GM19324 (cell line): ENCODE measurements around the gene DPAGT1.
A peak's percentile ranks its signal among the peaks of the same experiment; 100 is the strongest.
"Not testable (repeated sequence)": the region's sequence is repeated elsewhere in the genome, so short reads cannot be mapped to it uniquely, and the experiment has no call there.

ENCODE experiments used
- ATAC-seq: cut with Tn5 transposase; IDR thresholded peaks from one replicate; pipeline ENCODE4 v1.9.1; 2021; ENCODE audit warnings: mild to moderate bottlenecking, moderate library complexity; ENCODE audit not compliant: unreplicated experiment, low FRiP score

Gene DPAGT1

GRCh38 chr11:119062779-119063178 lies 38.9 kb downstream of the DPAGT1 start:
- ATAC-seq = no peak

GRCh38 chr11:119061256-119061655 lies 40.4 kb downstream of the DPAGT1 start:
- ATAC-seq = no peak

DNA sequence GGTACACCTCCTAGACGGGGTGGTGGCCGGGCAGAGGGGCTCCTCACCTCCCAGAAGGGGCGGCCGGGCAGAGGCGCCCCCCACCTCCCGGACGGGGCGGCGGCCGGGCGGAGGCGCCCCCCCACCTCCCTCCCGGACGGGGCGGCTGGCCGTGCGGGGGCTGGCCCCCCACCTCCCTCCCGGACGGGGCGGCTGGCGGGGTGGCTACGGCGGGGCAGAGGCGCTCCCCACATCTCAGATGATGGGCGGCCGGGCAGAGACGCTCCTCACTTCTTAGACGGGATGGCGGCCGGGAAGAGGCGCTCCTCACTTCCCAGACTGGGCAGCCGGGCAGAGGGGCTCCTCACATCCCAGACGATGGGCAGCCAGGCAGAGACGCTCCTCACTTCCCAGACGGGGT lies 42.5 kb downstream of the DPAGT1 start:
- not testable (repeated sequence) for ATAC-seq

DNA sequence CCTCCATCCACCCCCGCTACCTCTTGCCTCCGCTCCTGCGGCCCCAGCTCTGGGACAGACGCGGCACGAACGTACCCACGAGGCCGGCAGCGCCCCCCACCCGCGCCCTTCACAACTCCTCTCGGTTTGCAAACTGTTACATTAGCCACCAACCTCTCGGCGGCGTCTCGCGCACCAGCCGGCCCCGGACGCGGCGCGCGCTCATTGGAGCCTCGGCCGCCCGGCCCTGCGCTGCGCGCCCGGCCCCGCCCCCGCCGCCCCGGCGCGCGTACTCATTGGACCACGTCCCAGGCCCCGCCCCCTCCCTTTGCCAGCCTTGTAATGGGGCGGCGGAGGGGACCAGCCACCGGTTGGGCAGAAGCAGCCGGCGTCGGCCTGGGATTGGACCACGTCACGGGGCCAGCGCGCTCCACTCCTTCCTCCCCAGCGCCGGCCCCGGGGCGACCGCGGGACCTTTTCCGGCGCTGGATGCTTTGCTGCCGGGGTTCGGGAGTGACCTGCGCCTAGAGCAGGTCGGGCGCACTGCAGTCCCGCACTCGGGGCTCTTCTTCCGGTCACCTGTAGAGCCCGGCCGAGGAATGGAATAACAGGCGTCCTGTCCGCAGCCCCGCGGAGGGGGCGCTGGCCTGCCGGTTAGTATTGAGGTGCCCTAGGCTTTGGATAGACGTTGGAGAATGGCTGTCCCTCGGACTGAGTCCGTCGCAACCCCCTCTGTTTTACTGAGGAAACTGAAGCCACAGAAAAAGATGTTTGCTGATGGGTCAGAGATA lies 44.5 kb downstream of the DPAGT1 start, which contains the start of gene HYOU1:
TSS of gene HYOU1 (minus strand) at position 206 of the 770 bp plus-strand sequence. CDS start 1,045 bp downstream, outside the sequence.
- ATAC-seq = peak; percentile 96

DNA sequence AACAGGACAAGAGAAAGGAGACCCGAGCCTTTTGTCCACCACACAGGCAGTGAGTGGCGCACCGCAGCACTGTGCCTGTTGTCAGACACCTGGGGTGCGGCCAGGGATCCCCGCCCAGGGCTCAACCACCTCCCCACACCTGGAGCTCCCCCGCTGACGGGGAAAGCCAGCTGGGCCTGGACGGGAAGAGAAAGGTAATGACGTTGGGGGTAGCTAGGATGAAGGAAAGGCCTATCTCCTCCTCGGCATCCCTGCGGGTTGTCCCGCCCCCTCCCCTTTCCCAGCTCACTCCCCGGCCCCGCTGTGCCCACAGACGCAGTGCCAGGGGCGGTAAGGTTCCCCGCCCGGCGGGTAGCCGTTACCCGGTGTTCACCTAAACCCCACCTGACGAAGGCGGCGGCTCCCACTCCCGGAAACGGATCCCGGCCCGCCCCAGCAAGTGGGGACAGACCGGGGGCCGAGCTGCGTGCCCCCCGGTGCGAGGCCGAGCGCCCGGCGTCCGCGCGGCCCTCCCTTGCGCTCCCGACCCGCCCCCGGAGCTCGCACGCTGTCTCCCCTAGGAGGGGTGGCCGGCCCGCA lies 45.1 kb downstream of the DPAGT1 start:
- ATAC-seq = peak; percentile 13

GRCh38 chr11:119055901-119056300 lies 45.8 kb downstream of the DPAGT1 start:
- ATAC-seq = no peak

DNA sequence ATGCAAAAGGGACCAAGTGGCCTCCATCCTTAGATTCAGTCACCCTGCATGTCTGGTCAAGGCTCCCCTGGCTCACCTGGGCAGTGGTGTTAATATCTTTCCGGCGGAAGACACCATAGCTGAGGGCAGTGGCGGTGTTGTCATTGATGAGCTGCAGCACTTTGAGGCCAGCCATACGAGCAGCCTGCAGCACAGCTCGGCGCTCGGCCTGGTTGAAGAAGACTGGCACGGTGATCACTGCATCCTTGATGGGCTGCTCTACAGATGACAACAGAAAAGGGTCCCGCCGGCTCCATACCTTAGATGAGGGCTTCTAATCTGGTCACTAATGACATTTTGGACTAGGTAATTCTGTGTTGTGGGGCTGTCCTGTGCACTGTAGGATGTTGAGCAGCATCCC lies 47.2 kb downstream of the DPAGT1 start:
- no peak for ATAC-seq

DNA sequence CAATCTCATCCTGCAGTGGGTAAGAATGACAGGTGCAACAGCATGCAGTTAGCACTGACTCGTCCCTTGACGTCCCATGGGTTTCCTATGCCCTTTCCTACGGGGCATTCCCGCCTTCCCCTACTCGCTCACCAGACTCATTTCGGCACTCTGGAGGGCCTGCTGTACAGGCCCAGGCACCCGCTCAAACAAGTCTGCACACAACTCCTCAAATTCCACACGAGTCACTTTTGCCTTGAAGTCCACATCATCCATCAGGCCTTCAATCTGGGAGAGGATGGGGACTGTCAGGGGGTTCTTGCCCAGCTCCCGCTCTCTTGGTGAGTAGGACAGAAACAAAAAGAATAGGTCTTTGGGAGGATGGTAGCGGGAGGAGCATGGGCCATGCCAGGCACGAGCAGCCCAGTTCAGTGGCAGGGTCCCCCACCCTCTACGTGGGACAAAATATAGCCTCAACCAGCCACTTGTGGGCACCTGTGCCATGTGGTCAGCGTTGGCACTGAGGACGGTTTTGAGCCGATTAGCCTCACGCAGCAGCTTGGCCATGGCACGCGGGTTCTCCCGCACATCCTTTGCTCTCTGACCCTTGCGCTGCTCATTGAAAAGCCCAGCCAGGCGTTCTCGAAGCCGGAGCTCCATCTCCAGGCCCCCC lies 49.4 kb downstream of the DPAGT1 start:
- ATAC-seq = no peak

GRCh38 chr11:119051440-119052162 lies 50.1 kb downstream of the DPAGT1 start:
- ATAC-seq = no peak

DNA sequence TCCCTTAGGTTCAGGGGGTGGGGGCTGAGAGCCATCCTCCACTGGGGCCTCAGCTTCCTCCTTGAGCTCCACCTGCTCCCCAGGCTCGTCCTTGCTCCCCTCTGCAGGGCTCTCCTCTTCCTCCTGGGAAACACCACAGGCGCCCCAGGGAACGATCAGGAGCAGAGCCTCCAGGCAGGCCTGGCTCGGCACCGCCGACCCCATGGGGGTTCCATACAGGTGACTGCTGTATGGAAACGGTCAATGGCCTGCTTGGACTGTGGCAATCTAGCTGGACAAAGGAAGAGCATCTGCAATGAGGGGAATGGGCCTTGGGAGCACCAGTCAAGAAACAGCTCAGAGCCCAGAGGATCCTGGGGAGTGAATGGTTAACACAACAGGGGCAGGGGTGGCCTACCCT lies 52.6 kb downstream of the DPAGT1 start:
- no peak for ATAC-seq

GRCh38 chr11:119048644-119049043 lies 53.0 kb downstream of the DPAGT1 start:
- ATAC-seq = no peak

DNA sequence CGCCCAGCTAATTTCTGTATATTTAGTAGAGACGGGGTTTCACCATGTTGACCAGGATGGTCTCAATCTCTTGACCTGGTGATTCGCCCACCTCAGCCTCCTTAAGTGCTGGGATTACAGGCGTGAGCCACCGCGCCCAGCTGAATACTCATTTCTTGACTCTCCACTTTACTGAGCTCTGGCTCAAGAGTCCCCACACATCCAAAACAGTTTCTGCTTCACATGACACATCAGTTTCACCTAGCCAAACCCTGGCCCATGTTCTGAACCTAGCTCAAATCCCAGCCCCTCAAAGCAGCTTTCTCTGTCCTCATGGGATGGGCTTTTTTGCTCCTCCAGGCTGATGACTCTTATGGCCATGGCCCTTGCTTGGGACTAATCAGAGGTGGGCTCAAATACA lies 54.4 kb downstream of the DPAGT1 start:
- no peak for ATAC-seq
